Fibroblast of skin of back (primary cell): ENCODE data around the gene CD69. TPM values are rescaled to one million over a fixed set of nuclear protein-coding genes. Genes with fewer than 3 reads are reported as not detected.
A peak's percentile ranks its signal among the peaks of the same experiment; 100 is the strongest.

ENCODE experiments used
- DNase-seq: peaks from one replicate; pipeline ENCODE4 v3.0.0-alpha.2; 2013
- polyA plus RNA-seq, 2 experiments: library from polyadenylated mRNA; unstranded; fragments of 120-200 nt; gene quantifications; one replicate each; pipeline ENCODE4 v1.2.1, GENCODE V29; 2013; ENCODE audit not compliant: insufficient read length in 2 of 2

Gene CD69
- not detected for polyA plus RNA-seq (2013, experiment 1 of 2; ENCODE audit: insufficient read length)
- polyA plus RNA-seq (2013, experiment 2 of 2; ENCODE audit: insufficient read length): not detected

DNA sequence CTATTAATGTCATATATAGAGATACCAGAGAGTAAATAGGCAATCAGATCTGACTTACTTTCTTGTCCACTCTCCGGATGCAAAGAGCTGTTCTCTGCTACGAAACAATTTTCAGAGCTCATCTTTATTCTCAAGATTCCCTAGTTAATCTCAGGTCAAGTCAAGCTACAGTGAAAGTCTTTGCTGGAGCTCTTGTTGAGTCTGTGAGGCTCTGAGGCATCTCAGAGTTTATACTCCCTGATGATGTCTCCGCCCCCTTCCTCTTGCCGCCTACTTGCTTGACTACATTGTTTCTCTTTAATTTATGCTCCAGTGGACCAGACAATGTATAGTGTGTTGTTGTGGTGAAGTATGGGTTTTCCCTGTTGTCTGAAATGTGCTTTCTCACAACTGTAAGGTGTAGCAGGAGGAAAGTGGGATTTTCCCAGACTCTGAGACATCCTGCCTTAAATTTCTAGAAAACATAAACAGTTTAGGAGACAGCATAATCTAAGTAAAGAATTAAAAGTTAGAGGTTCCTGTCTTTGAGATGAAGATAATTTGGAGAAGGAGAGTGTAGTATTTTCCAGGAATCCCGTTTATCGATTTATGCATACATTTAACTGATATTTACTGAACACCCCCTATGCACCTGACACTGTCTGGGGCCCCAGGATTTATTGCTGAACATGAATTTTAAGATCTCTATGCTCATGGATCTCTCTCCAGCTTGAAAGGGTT is at the start of gene CD69:
Gene CD69, minus strand, starts transcription at position 203 of the 720 bp plus-strand sequence. Its CDS starts 81 bp downstream, at position 122.
- DNase-seq: no peak

DNA sequence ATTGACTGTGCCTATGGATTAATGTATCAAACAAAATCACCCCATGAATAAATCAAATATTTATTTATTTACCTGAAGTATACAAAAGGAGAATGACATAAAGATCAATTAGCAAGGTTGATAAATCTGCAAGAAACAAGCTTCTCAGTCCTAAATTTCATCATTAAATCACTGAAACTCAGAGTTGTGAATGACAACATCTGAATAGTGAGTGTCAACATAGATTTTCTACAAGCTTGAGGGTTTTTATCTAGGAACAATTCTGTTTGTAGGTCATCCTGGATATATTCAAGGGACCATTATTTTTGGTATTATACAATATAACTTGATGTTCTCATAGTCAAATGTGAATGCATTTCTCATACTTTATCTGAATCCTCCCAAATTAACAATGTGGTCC is 49.2 kb upstream of the CD69 start:
- DNase-seq: no peak

DNA sequence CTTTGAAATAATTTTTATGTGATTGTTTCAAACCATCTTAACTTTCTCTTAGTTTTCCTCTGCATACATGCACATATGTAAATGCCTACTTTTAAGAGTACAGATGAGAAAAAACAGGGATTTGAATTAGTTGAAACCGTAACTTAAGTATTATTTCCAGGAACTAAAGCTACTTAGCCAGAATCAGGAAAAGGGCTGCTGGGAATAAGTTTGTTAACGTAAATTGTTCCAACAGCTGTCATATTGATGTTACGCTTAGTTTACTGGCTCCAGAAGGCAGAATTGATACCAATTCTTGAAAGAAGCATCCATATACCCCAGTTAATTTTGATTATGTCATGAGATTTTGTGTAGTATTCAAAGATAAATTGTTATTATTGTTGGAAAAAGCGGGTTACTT is 48.6 kb upstream of the CD69 start:
- no peak for DNase-seq

DNA sequence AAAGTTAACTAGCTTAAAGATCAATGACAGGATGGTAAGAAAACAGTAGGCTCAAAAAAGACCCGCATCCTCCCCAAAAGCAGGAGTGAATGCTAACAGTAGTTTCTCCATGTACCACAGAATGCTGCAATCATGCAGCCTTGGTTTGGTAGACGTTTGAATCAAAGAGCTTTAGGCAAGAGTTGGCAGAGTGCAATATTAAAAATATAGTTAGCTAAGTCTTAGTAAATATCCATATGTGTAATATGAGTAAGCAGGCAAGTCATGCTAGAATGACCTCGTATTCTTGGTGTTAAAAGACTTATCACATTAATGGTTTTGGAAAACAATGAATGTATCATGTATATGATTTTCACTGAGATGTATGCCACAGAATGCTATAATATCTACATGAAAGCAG is 47.8 kb upstream of the CD69 start:
- no peak for DNase-seq

DNA sequence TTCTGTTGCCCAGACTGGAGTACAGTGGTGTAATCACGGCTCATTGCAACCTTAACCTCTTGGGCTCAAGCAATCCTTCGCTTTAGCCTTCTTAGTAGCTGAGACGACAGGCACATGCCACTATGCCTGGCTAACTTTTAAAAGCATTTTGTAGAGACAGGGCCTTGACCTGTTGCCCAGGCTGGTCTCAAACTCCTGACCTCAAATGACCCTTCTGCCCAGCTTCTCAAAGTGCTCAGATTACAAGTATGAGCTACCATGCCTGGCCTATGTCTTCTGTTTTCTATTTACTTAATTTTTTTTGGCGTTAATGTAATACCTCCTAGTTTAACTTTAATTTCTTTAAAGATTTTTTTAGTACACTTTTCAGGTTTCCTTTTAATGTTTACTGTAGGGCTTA is 46.0 kb upstream of the CD69 start:
- no peak for DNase-seq

DNA sequence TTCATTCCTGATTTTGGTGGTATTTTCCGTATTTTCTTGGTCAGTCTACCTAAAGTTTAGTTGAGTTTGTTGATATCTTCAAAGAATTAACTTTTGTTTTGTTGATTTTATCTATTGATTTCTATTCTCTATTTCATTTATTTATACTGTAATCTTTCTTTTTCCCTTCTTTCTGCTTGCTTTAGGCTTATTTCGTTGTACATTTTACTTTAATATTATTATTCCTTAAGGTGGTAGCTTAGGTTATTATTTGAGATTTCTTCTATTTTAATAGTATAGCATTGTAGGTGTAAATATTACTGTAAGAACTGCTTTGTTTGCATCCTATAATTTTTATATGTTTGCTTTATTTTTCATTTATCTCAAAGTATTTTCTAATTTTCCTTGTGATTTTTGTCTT is 45.2 kb upstream of the CD69 start:
- DNase-seq: no peak

DNA sequence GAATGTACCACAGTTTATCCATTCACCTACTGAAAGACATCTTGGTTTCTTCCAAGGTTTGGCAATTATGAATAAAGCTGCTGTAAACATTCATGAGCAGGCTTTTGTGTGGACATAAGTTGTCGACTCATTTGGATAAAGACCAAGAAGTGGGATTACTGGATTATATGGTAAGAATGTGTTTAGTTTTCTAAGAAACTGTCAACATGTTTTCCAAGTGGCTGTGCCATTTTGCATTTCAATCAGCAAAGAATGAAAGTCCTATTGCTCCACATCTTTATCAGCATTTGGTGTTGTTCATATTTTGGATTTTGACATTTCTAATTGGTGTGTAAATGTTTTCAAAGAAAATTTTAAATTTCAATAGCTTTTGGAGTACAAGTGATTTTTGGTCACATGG is 39.3 kb upstream of the CD69 start:
- no peak for DNase-seq

DNA sequence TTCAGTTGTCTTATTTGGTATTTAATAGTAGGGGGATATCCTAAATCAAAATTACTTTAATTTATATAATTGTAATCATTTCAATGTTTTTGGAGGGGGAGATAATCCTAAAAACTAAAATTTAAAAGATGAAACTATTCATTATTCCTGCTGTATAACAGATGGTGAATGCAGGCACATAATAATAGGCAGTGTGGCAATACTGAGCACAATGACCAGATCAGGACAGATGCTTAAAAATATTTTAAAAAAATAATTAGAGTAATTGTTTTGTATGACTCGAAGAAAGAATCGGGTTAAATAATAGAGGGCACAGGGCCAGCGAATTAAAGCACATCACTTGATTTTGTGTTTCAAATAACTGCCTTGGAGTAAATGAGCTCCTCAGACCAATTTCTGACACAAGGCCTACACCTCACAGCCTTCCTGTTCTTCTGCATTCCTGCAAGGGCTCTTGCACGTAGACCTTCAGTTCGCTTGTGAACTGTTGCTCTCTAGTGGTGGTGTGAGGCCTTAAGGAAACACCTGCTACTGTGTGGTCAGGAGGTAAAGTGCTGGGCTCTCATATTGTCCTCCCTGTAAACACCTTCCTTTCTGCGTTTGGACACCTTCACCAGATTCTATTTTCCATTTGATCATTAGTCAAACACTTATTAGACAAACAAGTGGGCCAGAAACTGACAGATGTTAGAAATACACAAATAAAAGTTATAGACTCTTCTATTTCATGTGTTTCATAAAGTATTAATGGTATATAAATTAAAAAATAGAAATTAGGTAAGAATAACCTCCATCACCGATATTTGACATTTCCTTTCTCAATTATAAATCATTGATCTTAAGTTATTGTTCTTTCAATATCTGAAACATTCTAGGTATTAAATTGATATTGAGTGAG is 37.3 kb upstream of the CD69 start:
- peak; percentile 13 for DNase-seq

DNA sequence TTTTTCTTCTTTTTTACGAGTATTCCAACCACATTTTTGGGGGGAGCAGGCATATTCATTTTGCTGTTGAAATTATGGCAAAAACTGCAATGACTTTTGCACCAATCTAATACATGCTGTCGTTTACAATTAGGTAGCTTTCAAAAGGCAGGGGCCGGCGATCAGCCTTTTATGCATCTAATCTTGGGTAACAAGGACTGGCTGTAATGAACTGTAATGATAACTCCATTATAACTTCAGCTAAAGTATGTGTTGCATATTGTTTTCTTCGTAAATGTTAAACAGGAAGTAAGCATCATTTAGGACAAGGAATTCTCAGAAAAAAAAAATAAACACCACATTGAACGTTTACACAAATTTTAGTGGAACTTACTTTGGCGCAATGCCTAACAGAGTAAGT is 36.3 kb upstream of the CD69 start:
- no peak for DNase-seq

DNA sequence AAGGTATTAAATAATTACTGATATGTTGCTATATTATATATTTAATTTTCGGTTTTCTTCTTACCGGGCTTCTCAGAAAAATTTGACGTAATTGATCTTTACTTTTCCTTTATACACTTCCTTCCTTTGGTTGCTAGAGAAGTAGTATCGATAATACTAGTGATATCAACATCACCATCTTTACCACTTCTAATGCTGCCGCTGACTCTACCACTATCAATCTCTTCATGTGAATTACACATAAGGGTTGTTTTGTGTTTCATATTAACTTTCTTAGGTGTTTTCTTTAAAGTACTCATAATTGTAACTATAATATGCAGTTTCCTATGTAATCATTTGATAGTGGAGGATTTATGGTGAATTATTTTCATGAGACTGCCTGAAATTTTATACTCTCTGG is 35.6 kb upstream of the CD69 start:
- DNase-seq: no peak

DNA sequence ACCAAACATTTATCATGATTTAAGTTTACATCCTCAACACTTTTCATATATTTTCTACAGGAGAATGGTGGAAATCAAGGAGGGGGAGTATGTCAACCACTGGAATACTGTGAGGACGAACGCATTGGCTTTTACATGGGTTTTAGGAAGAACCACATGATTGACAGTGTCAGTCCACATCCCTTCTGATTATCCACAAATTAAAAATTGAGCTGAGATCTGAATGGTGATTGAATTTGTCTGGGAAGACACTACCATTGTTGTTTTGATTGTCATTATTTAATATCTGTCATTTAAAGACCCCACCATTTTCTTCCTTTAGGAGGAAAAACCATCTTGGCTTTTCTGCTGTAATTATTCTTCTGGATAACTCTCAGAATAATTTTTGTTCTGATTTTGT is 35.2 kb upstream of the CD69 start:
- no peak for DNase-seq

DNA sequence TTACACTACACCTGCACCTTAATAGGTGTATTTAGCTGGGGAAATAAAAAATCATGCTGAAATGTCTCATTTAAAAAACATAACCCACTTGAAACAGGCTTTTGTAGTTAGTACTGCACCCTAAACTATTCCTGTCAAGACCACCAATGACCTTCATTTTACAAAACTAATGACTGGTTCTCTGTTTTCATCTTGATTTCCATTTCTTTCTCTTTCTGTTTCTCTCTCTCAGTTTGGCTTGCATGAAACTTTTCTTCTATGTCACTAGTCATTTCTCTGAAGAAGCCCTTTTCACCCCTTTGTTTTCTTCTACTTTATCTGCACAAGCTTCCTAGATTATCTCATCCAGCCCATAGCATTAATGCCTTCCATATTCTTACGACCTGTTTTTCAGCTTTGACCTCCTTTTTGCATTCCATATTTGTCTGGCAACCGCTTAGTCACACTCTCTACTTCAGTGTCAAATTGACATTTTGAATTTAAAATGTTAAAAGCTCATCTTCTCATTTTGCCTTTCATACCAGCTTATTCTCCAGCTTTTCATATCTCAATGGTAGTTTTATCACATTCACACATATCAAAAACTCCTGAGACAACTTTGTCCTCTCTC is 33.9 kb upstream of the CD69 start:
- DNase-seq: no peak

DNA sequence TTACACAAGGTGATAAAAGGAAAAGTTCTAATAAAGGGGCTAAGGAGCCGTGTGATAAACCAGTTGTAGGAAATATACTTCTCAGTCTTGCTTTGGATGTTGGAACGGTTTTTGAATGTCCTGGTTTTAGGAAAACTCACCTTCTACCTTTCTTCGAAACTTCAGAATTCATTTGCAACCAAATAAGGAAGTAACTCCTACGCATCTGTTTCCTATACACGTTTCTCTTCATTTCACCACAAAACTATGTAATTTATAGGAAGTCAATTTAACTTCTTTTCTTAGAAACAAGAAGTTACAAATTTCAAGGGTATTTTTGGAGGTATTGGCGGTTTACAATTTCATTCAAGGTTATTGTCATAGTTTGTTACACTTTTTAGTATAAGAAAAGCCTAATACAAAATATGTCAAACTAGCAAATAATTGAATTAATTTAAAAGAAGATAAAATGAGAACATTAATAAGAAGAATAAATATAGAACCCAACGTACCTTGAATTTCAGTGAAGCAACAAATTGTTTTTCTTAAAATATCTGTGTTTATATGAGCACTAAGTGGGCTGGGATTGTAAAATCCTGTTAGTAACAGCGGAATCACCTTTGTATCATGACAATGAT is 33.2 kb upstream of the CD69 start:
- DNase-seq: no peak

DNA sequence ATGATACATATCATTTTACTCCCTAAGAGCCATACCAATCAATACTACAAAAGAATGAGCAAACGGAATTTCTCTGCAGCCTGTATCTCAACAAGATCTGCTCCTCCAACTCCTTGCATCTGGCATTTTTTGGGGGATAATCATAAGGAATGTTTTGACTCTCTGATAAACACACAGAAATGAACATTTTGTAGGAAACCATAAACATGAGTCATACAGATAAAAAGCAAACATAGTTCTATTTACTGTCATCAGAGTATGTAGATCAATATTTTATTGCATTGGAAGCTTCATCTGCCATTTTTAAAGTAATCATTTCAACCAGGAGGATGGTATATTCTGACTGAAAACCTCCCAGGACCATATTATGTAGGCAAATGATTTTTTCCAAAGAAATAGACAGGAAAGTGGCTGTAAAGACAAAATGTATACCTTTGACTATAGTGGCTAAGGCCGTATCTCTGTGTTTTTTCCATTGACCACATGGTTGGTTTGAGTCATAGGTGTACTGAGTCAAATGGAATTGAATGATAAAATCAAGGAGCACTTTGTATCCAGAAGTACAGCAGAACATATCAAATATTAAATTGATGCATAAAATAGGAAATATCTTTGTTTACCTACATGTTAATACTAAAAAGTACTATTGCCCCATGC is 32.4 kb upstream of the CD69 start:
- DNase-seq: peak; percentile 72

DNA sequence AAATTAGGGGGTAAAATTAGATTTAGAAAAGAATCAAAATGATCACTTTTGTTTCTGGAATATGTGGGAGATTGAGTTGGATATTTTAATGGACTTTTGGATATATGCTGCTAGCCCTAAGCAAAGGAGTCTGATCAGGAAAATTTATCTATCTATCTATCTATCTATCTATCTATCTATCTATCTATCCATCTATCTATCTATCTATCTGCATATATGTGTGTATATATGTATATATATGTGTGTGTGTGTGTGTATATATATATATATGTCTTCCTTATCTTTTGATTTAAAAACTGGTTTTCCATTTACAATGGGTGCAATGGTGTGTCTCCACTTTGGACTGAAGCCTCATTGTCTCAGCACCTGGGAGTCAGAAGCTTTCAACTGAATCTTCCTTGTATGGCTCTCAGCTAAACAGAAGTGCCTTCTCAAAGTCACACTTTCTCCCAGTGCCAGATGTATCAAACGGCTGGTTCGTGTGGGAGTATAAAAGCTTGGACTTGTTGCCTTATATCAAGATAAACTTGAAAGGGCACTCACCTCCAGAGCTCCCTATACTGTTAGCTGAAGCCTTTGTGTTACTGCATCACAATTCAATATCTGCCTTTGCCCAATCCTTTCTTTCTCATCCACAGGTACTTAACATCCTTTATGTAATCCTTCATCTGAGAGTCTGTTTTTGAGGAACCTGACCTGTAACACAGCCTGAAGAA is 31.6 kb upstream of the CD69 start:
- no peak for DNase-seq

DNA sequence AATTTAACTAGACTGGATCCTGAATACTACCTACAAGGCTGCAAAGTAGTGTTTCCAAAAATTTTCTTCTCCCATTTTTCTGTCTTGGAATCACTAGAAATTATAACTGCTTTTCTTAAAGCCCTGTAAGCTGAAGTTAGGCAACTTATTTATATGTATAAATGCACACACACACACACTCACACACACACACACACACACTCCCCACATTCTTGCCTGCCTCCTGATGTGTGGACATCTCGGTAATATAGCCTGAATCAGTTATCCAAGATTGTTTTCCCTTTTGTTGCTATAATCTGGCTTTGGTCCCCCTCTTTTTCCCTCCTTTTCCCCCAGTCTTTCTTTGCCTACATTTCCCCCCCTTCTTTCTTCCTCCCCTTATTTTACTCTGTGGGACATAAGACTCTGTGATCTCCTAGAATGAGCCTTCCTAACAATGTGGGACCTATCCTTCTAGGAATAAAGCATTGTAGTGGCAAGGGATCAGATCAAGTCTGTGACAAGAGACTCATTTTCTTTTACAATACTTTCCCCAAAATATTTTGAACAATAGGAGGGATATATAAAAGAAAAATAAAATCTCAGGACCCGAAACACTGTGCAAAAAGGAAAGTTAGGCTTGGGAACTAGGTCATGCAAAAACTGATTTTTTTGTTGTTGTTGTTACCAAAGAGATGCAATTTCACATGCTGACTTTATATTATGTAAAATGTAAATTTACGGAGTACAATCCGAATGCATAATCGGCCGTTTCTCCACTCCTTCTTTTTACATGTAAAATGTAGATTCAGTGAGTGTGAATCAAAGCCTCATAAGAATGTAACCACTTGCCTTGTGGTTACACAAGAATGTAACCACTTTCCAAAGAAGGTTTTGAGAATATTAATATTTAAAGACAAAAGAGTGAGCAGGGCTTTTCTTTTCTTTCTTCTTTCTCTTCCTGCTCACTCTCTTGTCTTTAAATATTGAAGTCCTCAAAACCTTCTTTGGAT is 26.3 kb upstream of the CD69 start:
- DNase-seq: peak; percentile 41

DNA sequence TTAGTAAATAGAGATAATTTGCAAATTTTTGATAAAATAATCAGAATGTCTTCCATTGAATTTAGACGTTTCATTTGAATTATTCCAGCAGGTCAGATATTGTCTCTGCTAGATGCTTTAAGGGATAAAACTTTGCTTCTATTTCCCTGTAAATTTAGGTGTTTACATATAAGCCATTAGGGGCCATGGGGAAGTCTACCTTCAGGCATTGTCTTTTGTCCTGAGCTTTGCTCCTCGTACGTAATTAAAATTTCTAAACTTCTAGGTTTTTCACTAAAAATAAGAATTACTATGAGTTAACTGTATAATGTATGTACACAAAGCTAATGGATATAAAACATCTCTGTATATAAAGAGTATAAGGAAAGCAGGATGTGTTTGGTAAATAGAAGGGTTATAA is 24.1 kb upstream of the CD69 start:
- no peak for DNase-seq

DNA sequence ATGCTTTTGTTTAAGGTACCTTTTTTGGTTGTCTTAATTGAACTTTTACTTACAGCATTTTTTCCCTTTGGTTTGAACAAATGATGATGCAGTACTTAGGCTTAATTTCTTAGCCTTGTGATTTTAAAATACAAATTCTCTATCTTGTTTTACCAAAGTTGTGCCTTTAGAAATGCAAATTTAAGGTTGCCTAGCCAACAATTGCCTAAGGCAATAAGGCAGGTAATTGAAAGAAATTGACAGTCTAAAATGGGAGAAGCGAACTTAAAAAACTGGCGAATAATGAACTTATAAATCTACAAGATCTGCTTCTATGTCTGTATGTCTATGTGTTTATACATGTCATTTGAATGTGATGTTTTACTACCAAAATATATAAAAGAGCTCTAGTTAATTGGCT is 23.6 kb upstream of the CD69 start:
- no peak for DNase-seq

DNA sequence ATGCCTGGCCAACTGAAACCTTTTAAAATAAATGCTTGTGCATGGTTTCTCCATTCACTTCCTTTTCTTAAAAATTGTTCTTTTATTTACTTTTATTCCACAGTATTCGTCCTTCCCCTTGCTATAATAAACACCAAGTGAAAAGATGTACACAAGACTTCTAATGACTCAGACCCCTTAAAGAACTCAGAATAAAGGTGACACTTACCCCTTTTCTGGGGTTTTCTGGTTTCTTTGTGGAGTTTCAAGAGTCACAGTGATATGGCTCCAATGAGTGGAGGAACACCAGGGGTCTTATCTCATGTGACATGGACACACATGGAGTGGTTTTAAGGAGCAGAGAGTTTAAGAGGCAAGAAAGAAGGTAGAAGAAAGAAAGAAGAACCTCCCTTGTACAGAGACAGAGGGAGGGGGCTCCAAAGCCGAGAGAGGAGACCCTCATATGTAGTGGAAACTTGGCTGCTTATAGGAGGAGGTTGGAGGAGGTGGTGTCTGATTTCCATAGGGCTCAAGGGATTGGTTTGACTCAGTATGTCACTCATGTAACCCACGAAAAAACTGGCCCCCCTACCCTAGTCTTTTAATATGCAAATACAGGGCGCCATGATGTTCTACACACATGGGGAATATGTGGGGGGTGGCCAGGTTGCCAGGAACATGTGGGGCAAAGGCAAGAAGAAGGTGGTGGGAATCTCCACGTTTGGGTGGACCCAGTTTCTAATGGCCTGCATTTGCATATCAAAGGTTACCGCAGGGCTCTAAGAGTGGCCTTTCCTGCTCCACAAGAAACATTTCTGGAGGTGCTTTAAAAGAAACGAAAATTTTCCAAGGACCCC is 22.1 kb upstream of the CD69 start:
- DNase-seq: no peak
